HUES64 (cell line): ENCODE measurements around the gene ZNF608.

Source experiments
- H3K27ac ChIP-seq: 2 replicates; pipeline ENCODE4 v1.7.0; 2013; ENCODE audit warnings: low read depth, low read length, inconsistent platforms
- H3K27me3 ChIP-seq: 2 replicates; pipeline ENCODE4 v1.6.1; 2013; ENCODE audit warnings: mild to moderate bottlenecking, low read length; ENCODE audit not compliant: insufficient read depth
- H3K36me3 ChIP-seq: 2 replicates; pipeline ENCODE4 v1.6.1; 2013; ENCODE audit warnings: mild to moderate bottlenecking, low read length; ENCODE audit not compliant: insufficient read depth
- H3K4me1 ChIP-seq: 2 replicates; pipeline ENCODE4 v1.6.1; 2013; ENCODE audit warnings: mild to moderate bottlenecking, low read length, moderate library complexity; ENCODE audit not compliant: insufficient read depth
- H3K4me3 ChIP-seq: 2 replicates; pipeline ENCODE4 v1.5.1; 2013; ENCODE audit warnings: mild to moderate bottlenecking, low read length, moderate library complexity
- H3K9ac ChIP-seq: 2 replicates; pipeline ENCODE4 v1.6.1; 2013; ENCODE audit warnings: mild to moderate bottlenecking, low read depth, low read length
- H3K9me3 ChIP-seq: 2 replicates; pipeline ENCODE4 v1.6.1; 2013; ENCODE audit warnings: low read depth, low read length; ENCODE audit not compliant: insufficient read depth
- WGBS: fragments of 150-250, 120-280 bp; methylation state at CpG from one replicate; pipeline ENCODE4 v1.1.7; 2013; ENCODE audit warnings: missing lambda C conversion rate; 5-methylcytosine and 5-hydroxymethylcytosine counted together

ZNF608 gene

GRCh38 chr5:124707520-124707919, 38.9 kb downstream of the ZNF608 start:
- Histone ChIP-seq H3K9ac (no peak overlapping the region), H3K27me3 (no peaks in the 10 kb centered on the region), H3K9me3 (no peaks in the 10 kb centered on the region), H3K4me1 (peaks cover 82% of the 10 kb centered on the region), H3K4me3 (no peak overlapping the region), H3K27ac (peak overlapping the region; percentile 22; the same call in 1 of the 2 replicates), H3K36me3 (no peaks in the 10 kb centered on the region)
- WGBS, result 24% methylated on average over 6 of the region's 6 CpGs

GRCh38 chr5:124706729-124707361, 39.6 kb downstream of the ZNF608 start:
- no peak overlapping the region for H3K9ac ChIP-seq
- peak overlapping the region; percentile 22; the same call in 1 of the 2 replicates for H3K27ac ChIP-seq
- no peaks in the 10 kb centered on the region for H3K9me3 ChIP-seq
- H3K4me3 ChIP-seq, result 0 out of 2 replicates have a peak overlapping the region, but pooled peaks have one; percentile 4
- WGBS, result 26% methylated on average over 13 of the region's 13 CpGs
- no peaks in the 10 kb centered on the region for H3K36me3 ChIP-seq
- peaks cover 89% of the 10 kb centered on the region for H3K4me1 ChIP-seq
- no peaks in the 10 kb centered on the region for H3K27me3 ChIP-seq

DNA sequence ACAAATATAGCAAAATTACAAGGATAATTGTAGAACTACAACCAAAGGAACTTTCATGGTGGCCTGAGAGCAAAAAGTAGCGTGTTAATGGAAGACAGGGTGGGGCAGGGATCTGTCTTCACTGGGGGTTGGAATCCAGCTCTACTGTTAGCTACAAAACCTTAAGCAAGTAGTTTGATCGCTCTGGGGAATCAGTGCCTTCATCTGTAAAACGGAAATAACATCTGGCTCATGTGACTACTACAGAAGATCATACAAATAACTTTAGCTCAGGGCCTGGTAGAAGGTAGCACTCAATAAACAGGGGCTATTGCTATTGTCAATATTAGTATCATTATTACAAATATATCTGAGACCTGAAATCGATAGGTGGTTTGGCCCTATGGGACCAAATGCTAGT, 40.4 kb downstream of the ZNF608 start:
- Histone ChIP-seq H3K36me3 (no peaks in the 10 kb centered on the region), H3K4me1 (peaks cover 93% of the 10 kb centered on the region), H3K9ac (no peak overlapping the region), H3K4me3 (no peak overlapping the region), H3K9me3 (no peaks in the 10 kb centered on the region), H3K27ac (no peak overlapping the region), H3K27me3 (no peaks in the 10 kb centered on the region)
- 92% methylated on average over 3 of the region's 4 CpGs for WGBS

GRCh38 chr5:124705577-124705976, 40.9 kb downstream of the ZNF608 start:
- 88% methylated on average over 2 of the region's 2 CpGs for WGBS
- H3K9me3 ChIP-seq, result no peaks in the 10 kb centered on the region
- no peak overlapping the region for H3K9ac ChIP-seq
- H3K36me3 ChIP-seq, result peaks cover 2% of the 10 kb centered on the region; the same call in 1 of the 2 replicates
- no peak overlapping the region for H3K27ac ChIP-seq
- H3K27me3 ChIP-seq, result no peaks in the 10 kb centered on the region
- no peak overlapping the region for H3K4me3 ChIP-seq
- H3K4me1 ChIP-seq, result peaks cover 93% of the 10 kb centered on the region

DNA sequence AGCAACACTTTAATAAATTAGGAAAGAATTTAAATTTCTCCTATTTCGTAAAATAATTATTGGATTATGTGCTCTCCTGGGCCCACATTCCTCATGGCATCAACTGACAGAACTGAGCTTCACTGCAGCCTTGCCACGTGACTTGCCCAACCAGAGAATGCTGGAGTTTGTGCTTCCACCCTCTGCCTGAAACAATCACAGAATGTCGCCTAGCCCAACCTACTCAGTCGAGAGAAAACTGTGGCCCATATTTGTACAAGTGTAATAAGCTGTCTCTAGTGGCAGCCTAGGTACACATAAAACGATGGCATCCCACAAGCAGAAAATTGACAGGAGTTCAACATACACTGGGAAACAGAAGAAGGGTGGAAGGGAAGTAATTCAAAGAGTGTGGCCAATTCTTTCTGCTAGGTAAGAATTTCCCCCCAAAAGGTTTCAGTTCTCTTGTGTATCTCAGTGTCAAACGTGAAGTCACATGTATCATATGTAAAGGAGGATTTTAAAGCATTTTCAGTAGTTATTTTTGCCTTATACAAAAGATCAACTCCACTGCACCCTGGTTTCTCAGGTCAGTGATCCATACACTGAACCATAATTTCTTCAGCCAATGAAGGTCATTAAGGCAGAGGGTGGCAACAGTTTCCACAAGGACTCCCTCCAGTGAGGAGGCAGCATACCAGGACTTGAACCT, 41.7 kb downstream of the ZNF608 start:
- H3K9ac ChIP-seq, result no peak overlapping the region
- H3K27me3 ChIP-seq, result no peaks in the 10 kb centered on the region
- WGBS, result 87% methylated on average over 5 of the region's 6 CpGs

DNA sequence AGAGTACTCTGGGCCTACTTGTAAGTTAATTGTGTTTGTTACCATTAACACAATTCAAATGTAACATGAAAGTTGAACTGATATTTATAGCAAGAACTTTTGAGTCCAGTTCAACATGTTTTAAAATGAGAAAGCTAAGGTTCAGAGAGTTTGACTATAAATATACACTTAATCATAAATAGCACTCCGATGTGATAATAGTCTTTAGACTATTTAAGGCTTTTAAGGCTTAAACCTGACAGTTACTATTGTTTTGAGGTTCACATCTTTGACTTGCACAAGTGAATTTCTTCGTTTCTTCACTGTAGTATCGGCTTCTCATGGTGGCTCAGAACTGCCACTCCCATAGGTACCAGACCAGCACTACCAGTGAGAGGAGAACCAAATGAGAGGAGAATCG, 42.4 kb downstream of the ZNF608 start:
- Histone ChIP-seq H3K36me3 (peaks cover 9% of the 10 kb centered on the region), H3K27me3 (no peaks in the 10 kb centered on the region), H3K9ac (no peak overlapping the region), H3K27ac (no peak overlapping the region), H3K9me3 (no peaks in the 10 kb centered on the region), H3K4me3 (no peak overlapping the region), H3K4me1 (peaks cover 96% of the 10 kb centered on the region)
- WGBS, result 97% methylated on average over 4 of the region's 4 CpGs

More for the DNA sequence above, 41.7 kb downstream of the ZNF608 start:
- Histone ChIP-seq H3K9me3 (no peaks in the 10 kb centered on the region), H3K27ac (no peak overlapping the region), H3K4me3 (no peak overlapping the region), H3K36me3 (peaks cover 9% of the 10 kb centered on the region), H3K4me1 (peaks cover 96% of the 10 kb centered on the region)

DNA sequence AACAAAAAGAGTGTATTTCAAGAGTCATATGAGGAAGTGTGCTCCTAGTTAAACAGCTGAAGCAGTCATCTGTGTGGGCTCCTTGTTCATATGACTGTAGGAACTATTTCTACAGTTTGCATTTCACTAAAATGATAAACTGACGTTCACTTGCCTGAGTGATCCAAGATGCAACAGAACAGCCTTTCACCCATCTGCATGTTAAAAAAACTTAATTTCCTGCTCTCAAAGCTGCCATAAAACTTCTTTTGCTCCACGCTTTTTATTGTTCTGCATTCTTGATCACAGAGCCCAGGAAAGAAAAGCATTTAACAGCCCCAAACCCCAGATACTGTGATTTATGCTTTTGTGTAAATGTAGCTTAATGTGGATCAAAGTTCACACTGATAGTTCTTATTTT, 43.9 kb downstream of the ZNF608 start:
- Histone ChIP-seq H3K27me3 (no peaks in the 10 kb centered on the region), H3K27ac (no peak overlapping the region), H3K9me3 (no peaks in the 10 kb centered on the region), H3K4me3 (no peak overlapping the region), H3K36me3 (peaks cover 9% of the 10 kb centered on the region), H3K9ac (no peak overlapping the region), H3K4me1 (peaks cover 98% of the 10 kb centered on the region)
- WGBS, result 65% methylated on average over 2 of the region's 2 CpGs

DNA sequence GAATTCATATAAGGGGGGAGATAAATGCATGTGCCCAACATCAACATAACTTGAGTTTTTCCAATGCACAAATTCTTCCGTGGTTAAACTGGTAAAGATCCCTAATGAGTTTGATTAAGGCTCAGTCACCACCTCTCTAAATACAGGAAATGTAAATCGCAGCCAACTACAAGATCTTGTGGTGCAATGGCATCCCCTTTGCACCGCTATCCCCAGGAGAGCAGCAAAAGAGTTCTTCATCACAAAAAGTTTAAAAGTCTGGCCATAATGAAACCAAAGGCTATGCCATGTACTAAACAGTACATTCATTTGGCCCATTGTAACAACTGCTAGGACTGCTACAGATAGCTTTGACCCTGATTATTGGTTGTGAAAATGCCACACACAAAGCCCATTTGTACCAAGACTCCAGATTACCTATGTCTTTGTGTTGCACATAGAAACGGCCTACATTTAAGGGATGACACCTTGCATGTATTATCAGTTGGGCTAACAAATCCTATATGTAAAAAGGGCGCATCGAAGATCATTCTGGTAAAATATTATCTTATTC, 44.5 kb downstream of the ZNF608 start:
- Histone ChIP-seq H3K27ac (peak overlapping the region; percentile 27; the same call in 1 of the 2 replicates), H3K36me3 (peaks cover 9% of the 10 kb centered on the region), H3K9ac (no peak overlapping the region), H3K4me3 (no peak overlapping the region), H3K27me3 (no peaks in the 10 kb centered on the region), H3K9me3 (no peaks in the 10 kb centered on the region), H3K4me1 (peaks cover 96% of the 10 kb centered on the region)
- 72% methylated on average over 6 of the region's 6 CpGs for WGBS

GRCh38 chr5:124701016-124701415, 45.4 kb downstream of the ZNF608 start:
- Histone ChIP-seq H3K4me1 (peaks cover 89% of the 10 kb centered on the region), H3K27ac (0 out of 2 replicates have a peak overlapping the region, but pooled peaks have one; percentile 17), H3K9ac (no peak overlapping the region), H3K4me3 (no peak overlapping the region), H3K27me3 (no peaks in the 10 kb centered on the region), H3K36me3 (peaks cover 12% of the 10 kb centered on the region), H3K9me3 (no peaks in the 10 kb centered on the region)
- WGBS, result 71% methylated on average over 9 of the region's 9 CpGs

DNA sequence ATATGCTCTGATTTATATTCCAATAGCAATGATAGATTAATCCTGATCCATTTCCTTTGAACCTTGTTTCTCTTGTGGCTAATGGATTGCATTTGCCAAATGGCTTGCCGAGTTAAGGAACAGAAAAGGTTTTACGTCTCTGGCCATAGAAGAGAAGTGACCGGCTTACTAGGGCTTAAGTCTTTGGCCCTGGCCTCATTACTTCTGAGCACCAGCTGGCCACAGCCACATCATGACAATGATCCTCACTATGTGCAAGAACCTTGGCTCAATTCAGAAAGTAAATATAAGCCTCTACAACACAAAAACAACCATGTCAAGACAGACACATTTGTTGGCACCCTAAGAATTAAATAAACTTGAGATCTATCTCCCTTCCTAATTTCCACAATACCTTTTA, 46.1 kb downstream of the ZNF608 start:
- Histone ChIP-seq H3K9me3 (no peaks in the 10 kb centered on the region), H3K9ac (no peak overlapping the region), H3K27ac (no peak overlapping the region), H3K36me3 (peaks cover 12% of the 10 kb centered on the region), H3K27me3 (no peaks in the 10 kb centered on the region), H3K4me1 (peaks cover 82% of the 10 kb centered on the region), H3K4me3 (no peak overlapping the region)
- WGBS, result 91% methylated on average over 3 of the region's 3 CpGs

GRCh38 chr5:124698770-124699169, 47.7 kb downstream of the ZNF608 start:
- Histone ChIP-seq H3K9me3 (no peaks in the 10 kb centered on the region), H3K4me3 (no peak overlapping the region), H3K9ac (no peak overlapping the region), H3K4me1 (peaks cover 66% of the 10 kb centered on the region), H3K27ac (no peak overlapping the region; the same call in 1 of the 2 replicates), H3K36me3 (peaks cover 12% of the 10 kb centered on the region), H3K27me3 (no peaks in the 10 kb centered on the region)
- 100% methylated on average over 1 of the region's 1 CpG for WGBS
